Right lobe of liver (tissue), 4 donors: ENCODE data around the gene ZNF674.
"Not testable (repeated sequence)": the region's sequence is repeated elsewhere in the genome, so short reads cannot be mapped to it uniquely, and the experiment has no call there.

Source experiments
- POLR2A ChIP-seq: fragments of 450-650 bp; IDR thresholded peaks from one replicate; pipeline ENCODE4 v1.6.1; 2017; ENCODE audit warnings: antibody characterized with exemption, mild to moderate bottlenecking
- TF ChIP-seq, protein P1 (sequence below), 4 donors: fragments of 200-600 bp in 3 of 4; fragments of 450-650 bp in 1 of 4; IDR thresholded peaks; one replicate each; pipeline versions ENCODE4 v1.5.1 to v1.8.0; 2016 to 2022; ENCODE audit warnings: antibody characterized with exemption in 4 of 4, mild to moderate bottlenecking in 2 of 4
- donor health status: DM: no; HTN: no; CAD: no.
- donor health status: DM: no; HTN: no; CAD: no.
- donor health status: DM: no; HTN: yes; CAD: no.

DNA sequence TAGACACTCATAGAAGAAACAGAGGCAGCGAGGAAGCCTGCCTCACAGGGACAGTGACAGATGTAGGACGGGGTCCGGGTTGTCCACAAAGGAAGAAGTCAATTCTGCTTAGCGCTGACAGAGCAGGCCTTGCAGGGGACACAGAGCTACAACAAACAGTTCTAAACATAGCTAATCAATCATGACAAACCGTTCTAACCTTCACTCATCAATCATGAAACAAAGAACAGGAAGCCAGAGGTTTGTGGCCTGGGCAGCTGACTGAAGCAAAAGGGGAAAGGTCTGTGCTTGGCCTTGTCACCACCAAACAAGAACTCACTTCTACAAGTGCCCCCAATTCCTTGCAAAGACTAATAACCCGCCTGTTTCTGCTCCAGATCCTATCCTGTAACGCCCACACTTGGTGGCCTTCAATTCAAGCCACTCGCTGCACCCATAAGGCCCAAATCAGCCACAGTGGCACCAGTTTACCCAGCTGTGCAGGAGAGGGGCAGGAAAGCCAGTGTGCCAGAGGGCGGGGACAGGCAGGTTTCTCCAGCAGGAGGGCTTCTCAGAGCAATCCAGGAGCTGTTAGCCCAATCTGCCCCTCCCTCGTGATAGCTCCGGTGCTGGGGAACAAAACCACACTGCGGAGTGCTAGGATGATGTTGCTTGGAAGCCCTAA, 15.3 kb downstream of the ZNF674 start:
- not testable (repeated sequence) for TF ChIP-seq POLR2A
- TF ChIP-seq, protein P1, sequence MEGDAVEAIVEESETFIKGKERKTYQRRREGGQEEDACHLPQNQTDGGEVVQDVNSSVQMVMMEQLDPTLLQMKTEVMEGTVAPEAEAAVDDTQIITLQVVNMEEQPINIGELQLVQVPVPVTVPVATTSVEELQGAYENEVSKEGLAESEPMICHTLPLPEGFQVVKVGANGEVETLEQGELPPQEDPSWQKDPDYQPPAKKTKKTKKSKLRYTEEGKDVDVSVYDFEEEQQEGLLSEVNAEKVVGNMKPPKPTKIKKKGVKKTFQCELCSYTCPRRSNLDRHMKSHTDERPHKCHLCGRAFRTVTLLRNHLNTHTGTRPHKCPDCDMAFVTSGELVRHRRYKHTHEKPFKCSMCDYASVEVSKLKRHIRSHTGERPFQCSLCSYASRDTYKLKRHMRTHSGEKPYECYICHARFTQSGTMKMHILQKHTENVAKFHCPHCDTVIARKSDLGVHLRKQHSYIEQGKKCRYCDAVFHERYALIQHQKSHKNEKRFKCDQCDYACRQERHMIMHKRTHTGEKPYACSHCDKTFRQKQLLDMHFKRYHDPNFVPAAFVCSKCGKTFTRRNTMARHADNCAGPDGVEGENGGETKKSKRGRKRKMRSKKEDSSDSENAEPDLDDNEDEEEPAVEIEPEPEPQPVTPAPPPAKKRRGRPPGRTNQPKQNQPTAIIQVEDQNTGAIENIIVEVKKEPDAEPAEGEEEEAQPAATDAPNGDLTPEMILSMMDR (IDR thresholded peaks at IDR 0.05): not testable (repeated sequence)
